Choroid plexus epithelial cell (primary cell): ENCODE results near the gene OTOF.

Source experiments
- DNase-seq: peaks from one replicate; pipeline ENCODE4 v3.0.0-alpha.2; 2010; ENCODE audit warnings: low read depth
- H3K4me3 ChIP-seq: 2 replicates; pipeline ENCODE4 v1.5.1; 2011; ENCODE audit warnings: low read depth, mild to moderate bottlenecking, control low read depth, low read length, moderate library complexity
- TF ChIP-seq, protein P1 (sequence below): conservative IDR thresholded peaks from 2 replicates; pipeline ENCODE4 v1.5.1; 2011; ENCODE audit warnings: low read depth, mild to moderate bottlenecking, control low read depth, inconsistent platforms, low read length, moderate library complexity

Gene OTOF

GRCh38 chr2:26513261-26513660 lies 35.3 kb upstream of the OTOF start:
- DNase-seq = no peak
- TF ChIP-seq, protein P1, sequence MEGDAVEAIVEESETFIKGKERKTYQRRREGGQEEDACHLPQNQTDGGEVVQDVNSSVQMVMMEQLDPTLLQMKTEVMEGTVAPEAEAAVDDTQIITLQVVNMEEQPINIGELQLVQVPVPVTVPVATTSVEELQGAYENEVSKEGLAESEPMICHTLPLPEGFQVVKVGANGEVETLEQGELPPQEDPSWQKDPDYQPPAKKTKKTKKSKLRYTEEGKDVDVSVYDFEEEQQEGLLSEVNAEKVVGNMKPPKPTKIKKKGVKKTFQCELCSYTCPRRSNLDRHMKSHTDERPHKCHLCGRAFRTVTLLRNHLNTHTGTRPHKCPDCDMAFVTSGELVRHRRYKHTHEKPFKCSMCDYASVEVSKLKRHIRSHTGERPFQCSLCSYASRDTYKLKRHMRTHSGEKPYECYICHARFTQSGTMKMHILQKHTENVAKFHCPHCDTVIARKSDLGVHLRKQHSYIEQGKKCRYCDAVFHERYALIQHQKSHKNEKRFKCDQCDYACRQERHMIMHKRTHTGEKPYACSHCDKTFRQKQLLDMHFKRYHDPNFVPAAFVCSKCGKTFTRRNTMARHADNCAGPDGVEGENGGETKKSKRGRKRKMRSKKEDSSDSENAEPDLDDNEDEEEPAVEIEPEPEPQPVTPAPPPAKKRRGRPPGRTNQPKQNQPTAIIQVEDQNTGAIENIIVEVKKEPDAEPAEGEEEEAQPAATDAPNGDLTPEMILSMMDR = no peak
- H3K4me3 ChIP-seq = no peak overlapping the region

- TF ChIP-seq, protein P1 = no peak
Observed at GRCh38 chr2:26511466-26511865, 33.5 kb upstream of the OTOF start.

GRCh38 chr2:26510344-26510973 lies 32.5 kb upstream of the OTOF start:
- no peak overlapping the region for H3K4me3 ChIP-seq
- TF ChIP-seq, protein P1 = no peak
- no peak for DNase-seq

More at GRCh38 chr2:26511466-26511865, 33.5 kb upstream of the OTOF start:
- DNase-seq = no peak
- no peak overlapping the region for H3K4me3 ChIP-seq

DNA sequence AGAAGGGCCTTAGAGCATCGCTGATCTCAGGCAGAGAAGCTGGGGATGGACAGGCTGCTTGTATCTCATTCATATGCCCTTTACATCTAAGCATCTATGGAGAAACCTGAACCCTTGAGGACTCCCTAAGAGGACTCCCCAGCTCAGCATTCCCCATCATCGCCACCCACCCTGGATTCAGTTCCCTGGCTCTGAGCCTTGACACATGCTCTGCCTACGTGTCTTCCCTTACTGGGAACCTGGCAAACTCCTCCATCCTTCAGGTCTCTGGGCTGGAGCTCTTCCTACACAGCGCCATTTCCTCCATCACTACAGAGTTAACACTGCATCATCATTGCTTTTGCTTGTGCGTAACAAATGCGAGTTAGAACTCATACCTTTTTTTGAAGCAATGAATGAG lies 31.2 kb upstream of the OTOF start:
- no peak overlapping the region for H3K4me3 ChIP-seq
- TF ChIP-seq, protein P1 = no peak
- DNase-seq = no peak

DNA sequence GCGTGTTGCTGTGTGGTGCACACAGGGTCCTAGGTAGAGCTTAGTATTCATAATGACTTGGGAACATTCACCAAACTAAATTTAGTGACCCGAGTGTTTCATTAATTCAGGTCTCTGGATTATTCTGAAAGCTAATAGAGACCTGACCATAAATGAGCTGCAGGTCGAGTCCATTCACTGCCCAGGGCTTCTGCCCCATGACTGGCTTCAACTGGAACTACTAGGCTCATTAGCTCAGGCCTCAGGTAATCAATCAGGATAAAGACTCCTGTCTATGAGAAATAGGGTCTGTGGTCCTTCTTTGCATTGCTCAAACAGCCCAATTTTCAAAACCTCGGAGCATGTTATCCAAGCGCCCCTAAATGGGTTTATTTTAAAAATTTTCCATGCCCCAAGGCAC lies 30.0 kb upstream of the OTOF start:
- TF ChIP-seq, protein P1 = no peak
- no peak overlapping the region for H3K4me3 ChIP-seq
- no peak for DNase-seq

DNA sequence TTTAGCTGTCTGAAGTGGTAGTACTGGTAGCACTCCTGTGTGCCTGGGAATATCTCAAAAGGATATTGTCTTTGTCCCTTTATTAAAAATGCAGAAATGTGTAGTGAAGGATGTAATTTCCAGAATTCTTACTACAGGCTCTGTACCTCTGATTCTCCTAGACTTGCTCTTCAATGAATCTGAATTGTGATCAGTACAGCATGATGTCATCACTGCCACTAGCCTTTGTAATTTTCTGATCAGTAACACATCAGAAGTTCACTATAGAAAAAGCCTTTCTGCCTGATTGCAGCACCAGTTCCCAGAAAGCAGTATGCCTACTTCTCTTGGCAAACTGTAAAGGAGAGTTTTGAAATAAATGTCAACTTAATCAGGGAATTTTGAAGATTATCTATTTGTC lies 29.2 kb upstream of the OTOF start:
- no peak for DNase-seq
- TF ChIP-seq, protein P1 = no peak
- no peak overlapping the region for H3K4me3 ChIP-seq

- H3K4me3 ChIP-seq = no peak overlapping the region
- TF ChIP-seq, protein P1 = no peak
- no peak for DNase-seq
Observed at GRCh38 chr2:26506279-26506678, 28.4 kb upstream of the OTOF start.
